Right lobe of liver (tissue), 4 donors: ENCODE measurements around the gene KLHL41.
A peak's percentile ranks its signal among the peaks of the same experiment; 100 is the strongest.

ENCODE experiments used
- POLR2A ChIP-seq: fragments of 450-650 bp; IDR thresholded peaks from one replicate; pipeline ENCODE4 v1.6.1; 2017; ENCODE audit warnings: antibody characterized with exemption, mild to moderate bottlenecking
- TF ChIP-seq, protein P1 (sequence below), 4 donors: fragments of 200-600 bp in 3 of 4; fragments of 450-650 bp in 1 of 4; IDR thresholded peaks; one replicate each; pipeline versions ENCODE4 v1.5.1 to v1.8.0; 2016 to 2022; ENCODE audit warnings: antibody characterized with exemption in 4 of 4, mild to moderate bottlenecking in 2 of 4
- donor health status: DM: no; HTN: no; CAD: no.
- donor health status: DM: no; HTN: no; CAD: no.
- donor health status: DM: no; HTN: yes; CAD: no.

DNA sequence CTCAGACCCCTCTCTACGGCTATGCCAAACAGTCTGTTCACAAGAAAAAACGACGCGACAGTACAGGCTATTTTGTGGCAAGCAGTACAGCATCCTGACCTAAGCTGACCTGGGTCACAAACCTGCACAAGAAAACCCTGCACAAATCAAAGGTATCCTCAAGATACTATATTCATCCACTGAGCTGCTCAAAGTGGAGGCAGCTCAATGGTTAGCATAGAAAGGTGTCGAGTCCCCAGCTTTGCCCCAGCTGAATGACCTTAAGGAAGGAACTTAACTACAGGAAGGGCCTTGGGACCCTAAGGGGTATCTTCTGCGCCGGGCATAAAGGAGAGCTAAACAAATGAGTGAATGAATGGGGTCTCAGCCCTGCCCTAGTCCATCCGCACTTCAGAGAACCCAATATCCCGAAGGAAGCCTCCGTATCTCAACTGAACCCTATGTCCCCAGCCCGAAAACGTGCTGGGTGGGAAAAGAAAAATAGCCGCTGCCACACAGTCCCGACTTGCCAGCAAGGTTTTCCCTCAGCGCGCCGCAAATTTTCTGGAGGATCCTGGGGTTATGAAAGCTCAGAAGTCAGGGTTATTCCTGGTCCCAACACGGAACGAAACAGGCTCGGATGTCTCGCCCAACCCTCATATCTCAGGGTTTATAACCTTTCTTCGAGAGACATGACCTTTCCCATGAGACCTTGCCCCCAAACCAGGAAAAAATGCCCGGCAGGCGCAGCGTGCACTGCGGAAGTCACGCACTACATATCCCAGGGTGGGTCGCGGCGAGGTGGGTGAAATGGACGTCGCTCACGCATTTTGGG lies 63.9 kb downstream of the KLHL41 start, which contains the start of gene FASTKD1:
- TF ChIP-seq, protein P1, sequence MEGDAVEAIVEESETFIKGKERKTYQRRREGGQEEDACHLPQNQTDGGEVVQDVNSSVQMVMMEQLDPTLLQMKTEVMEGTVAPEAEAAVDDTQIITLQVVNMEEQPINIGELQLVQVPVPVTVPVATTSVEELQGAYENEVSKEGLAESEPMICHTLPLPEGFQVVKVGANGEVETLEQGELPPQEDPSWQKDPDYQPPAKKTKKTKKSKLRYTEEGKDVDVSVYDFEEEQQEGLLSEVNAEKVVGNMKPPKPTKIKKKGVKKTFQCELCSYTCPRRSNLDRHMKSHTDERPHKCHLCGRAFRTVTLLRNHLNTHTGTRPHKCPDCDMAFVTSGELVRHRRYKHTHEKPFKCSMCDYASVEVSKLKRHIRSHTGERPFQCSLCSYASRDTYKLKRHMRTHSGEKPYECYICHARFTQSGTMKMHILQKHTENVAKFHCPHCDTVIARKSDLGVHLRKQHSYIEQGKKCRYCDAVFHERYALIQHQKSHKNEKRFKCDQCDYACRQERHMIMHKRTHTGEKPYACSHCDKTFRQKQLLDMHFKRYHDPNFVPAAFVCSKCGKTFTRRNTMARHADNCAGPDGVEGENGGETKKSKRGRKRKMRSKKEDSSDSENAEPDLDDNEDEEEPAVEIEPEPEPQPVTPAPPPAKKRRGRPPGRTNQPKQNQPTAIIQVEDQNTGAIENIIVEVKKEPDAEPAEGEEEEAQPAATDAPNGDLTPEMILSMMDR (IDR thresholded peaks at IDR 0.05): no peak
- TF ChIP-seq POLR2A: peak; percentile 18
